LHCN-M2 (cell line): ENCODE results near the gene RRAGA. TPM values are rescaled to one million over a fixed set of nuclear protein-coding genes. Genes with fewer than 3 reads are reported as not detected.
"Not testable (repeated sequence)": the region's sequence is repeated elsewhere in the genome, so short reads cannot be mapped to it uniquely, and the experiment has no call there.

ENCODE experiments used
- DNase-seq: peaks from one replicate; pipeline ENCODE4 v3.0.0-alpha.2; 2012; ENCODE audit warnings: low read depth
- total RNA-seq: library from RNA; depleted of rRNA; stranded (reverse); fragments of >200 nt; gene quantifications from 2 replicates; pipeline ENCODE4 v1.2.3, GENCODE V29; 2014; rRNA removed

The RRAGA gene
- total RNA-seq, 1 experiment from 2014 or later: 73.0 TPM

DNA sequence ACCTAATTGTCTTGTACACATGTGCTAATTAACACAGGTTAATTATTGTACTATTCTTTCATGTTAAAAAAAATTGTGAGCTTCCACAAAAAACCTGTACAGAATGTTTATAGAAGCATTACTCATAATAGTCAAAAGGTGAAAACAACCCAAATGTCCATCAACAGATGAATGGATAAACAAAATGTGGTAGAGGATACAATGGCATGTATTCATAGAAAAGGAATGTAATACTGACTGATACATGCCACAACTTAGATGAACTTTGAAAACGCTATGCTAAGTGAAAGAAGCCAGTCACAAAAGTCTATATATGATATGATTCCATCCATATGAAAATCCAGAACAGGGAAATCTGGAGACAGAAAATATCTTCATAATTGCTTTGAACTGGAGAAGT, 25.6 kb downstream of the RRAGA start:
- DNase-seq: peak; percentile 55

DNA sequence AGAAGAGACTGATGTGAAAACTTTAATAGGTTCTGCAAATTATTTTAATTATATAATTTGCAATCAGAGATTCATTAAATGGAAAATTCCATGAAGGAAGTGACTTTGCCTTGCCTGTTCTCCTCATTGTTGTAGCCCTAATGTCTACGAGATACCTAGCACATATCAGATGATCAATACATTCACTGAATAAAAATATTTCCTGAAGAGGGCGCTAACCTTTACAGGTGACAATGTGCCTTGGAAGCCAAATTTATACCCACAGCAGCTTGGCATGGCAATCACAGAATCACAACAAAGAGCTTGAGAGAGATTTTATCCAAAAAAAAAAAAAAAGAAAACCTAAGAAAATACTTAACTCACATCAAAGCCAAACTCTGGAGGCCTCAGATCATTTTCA, 36.1 kb downstream of the RRAGA start:
- no peak for DNase-seq

- peak; percentile 85 for DNase-seq
Observed at GRCh38 chr9:19087106-19088000, 38.1 kb downstream of the RRAGA start.

GRCh38 chr9:19097431-19097830, 48.2 kb downstream of the RRAGA start:
- DNase-seq: not testable (repeated sequence)

Other genes starting within 250 kb of the RRAGA start
- gene SAXO1, start 16.2 kb upstream of the RRAGA start, total RNA-seq: 0.06 TPM in 1 of 2 replicates, not detected in the other
- gene HAUS6, start 53.5 kb downstream of the RRAGA start, total RNA-seq: 29.0 and 29.2 TPM in 2 replicates
- 85.1 and 106 TPM in 2 replicates for gene PLIN2, start 78.1 kb downstream of the RRAGA start, total RNA-seq
- 29.3 and 32.0 TPM in 2 replicates for gene DENND4C, start 181.3 kb downstream of the RRAGA start, total RNA-seq